GM23338 (cell line): ENCODE measurements around the gene FFAR2. TPM values are rescaled to one million over a fixed set of nuclear protein-coding genes. Genes with fewer than 3 reads are reported as not detected.

Source experiments
- ATAC-seq: fragments of 200-7000 bp; cut with Tn5 transposase; 3 replicates; pipeline ENCODE4 v1.9.1; 2020
- DNase-seq: peaks from one replicate; pipeline ENCODE4 v3.0.0-alpha.2; 2015; ENCODE audit warnings: low spot score
- H2AFZ ChIP-seq: fragments of 200-600 bp; sonication (generic); 2 replicates; pipeline ENCODE4 v1.8.0; 2016; ENCODE audit warnings: antibody characterized with exemption, mild to moderate bottlenecking, moderate library complexity
- H3F3A ChIP-seq: fragments of 200-600 bp; sonication (generic); replicated peaks from 2 replicates; pipeline ENCODE4 v1.8.0; 2017; ENCODE audit warnings: antibody characterized with exemption, mixed run types, low read depth
- H3K27ac ChIP-seq: fragments of 200-600 bp; sonication (generic); 2 replicates; pipeline ENCODE4 v1.6.1; 2016; ENCODE audit warnings: low read depth
- H3K27me3 ChIP-seq: fragments of 200-600 bp; sonication (generic); 2 replicates; pipeline ENCODE4 v1.8.0; 2016; ENCODE audit warnings: mild to moderate bottlenecking, mixed run types, moderate library complexity; ENCODE audit not compliant: insufficient read depth
- H3K36me3 ChIP-seq: fragments of 200-600 bp; sonication (generic); 2 replicates; pipeline ENCODE4 v1.8.0; 2016; ENCODE audit warnings: mild to moderate bottlenecking; ENCODE audit not compliant: insufficient read depth
- H3K4me1 ChIP-seq: fragments of 200-600 bp; sonication (generic); 2 replicates; pipeline ENCODE4 v1.8.0; 2016; ENCODE audit warnings: mild to moderate bottlenecking, moderate library complexity; ENCODE audit not compliant: insufficient read depth
- H3K4me2 ChIP-seq: fragments of 200-600 bp; sonication (generic); 2 replicates; pipeline ENCODE4 v1.7.1; 2017; ENCODE audit warnings: mixed run types
- H3K4me3 ChIP-seq: fragments of 200-600 bp; sonication (generic); 2 replicates; pipeline ENCODE4 v1.6.1; 2016; ENCODE audit warnings: mixed run types
- H3K79me2 ChIP-seq: fragments of 200-600 bp; sonication (generic); replicated peaks from 2 replicates; pipeline ENCODE4 v1.8.0; 2017; ENCODE audit warnings: mild to moderate bottlenecking; ENCODE audit not compliant: insufficient read depth
- H3K9me2 ChIP-seq: fragments of 200-600 bp; sonication (generic); 2 replicates; pipeline ENCODE4 v1.8.0; 2017; ENCODE audit not compliant: insufficient read depth
- H4K20me1 ChIP-seq: fragments of 200-600 bp; sonication (generic); replicated peaks from 2 replicates; pipeline ENCODE4 v1.8.0; 2017; ENCODE audit warnings: mild to moderate bottlenecking; ENCODE audit not compliant: insufficient read depth
- H3K27ac Mint-ChIP-seq: 2 replicates; pipeline ENCODE4 v1.8.0; 2020; ENCODE audit warnings: inconsistent platforms, mild to moderate bottlenecking, moderate library complexity, mixed read lengths
- H3K27me3 Mint-ChIP-seq: 3 replicates; pipeline ENCODE4 v1.8.0; 2022; ENCODE audit warnings: low read depth, mild to moderate bottlenecking, moderate library complexity, mixed read lengths, inconsistent platforms; ENCODE audit not compliant: insufficient read depth, poor library complexity
- H3K36me3 Mint-ChIP-seq: 3 replicates; pipeline ENCODE4 v1.8.0; 2021; ENCODE audit warnings: low read depth, mild to moderate bottlenecking, inconsistent platforms, moderate library complexity, mixed read lengths
- H3K4me1 Mint-ChIP-seq: 3 replicates; pipeline ENCODE4 v1.8.0; 2020; ENCODE audit warnings: mild to moderate bottlenecking, inconsistent platforms, mixed read lengths
- H3K4me3 Mint-ChIP-seq: 3 replicates; pipeline ENCODE4 v1.8.0; 2021; ENCODE audit warnings: moderate library complexity, mild to moderate bottlenecking, inconsistent platforms, mixed read lengths
- H3K9me3 Mint-ChIP-seq: 3 replicates; pipeline ENCODE4 v1.8.0; 2020; ENCODE audit warnings: moderate library complexity, mild to moderate bottlenecking, inconsistent platforms, mixed read lengths
- CREB1 ChIP-seq: fragments of 250-450 bp; sonication (Bioruptor Pico); IDR thresholded peaks from 2 replicates; pipeline ENCODE4 v1.5.0; 2020; ENCODE audit warnings: low read depth, mild to moderate bottlenecking, moderate library complexity
- CTCF ChIP-seq, 2 experiments: fragments of 200-600 bp in 1 of 2; sonication (generic) in 1 of 2; conservative IDR thresholded peaks; 2 replicates each; pipeline versions ENCODE4 v1.5.1 to v1.6.1; 2016 to 2017; ENCODE audit warnings: antibody characterized with exemption in 2 of 2, low read depth in 2 of 2, mild to moderate bottlenecking in 2 of 2, moderate library complexity in 1 of 2
- EZH2 ChIP-seq: fragments of 200-600 bp; sonication (generic); IDR thresholded peaks from one replicate; pipeline ENCODE4 v1.8.0; 2017; ENCODE audit warnings: antibody characterized with exemption, mild to moderate bottlenecking, low read depth; ENCODE audit not compliant: unreplicated experiment
- EZH2phosphoT487 ChIP-seq: fragments of 200-600 bp; sonication (generic); IDR thresholded peaks from one replicate; pipeline ENCODE4 v1.8.1; 2018; ENCODE audit warnings: antibody characterized with exemption; ENCODE audit not compliant: unreplicated experiment
- POLR2AphosphoS5 ChIP-seq: IDR thresholded peaks from 2 replicates; pipeline ENCODE4 v1.6.1; 2016; ENCODE audit warnings: antibody characterized with exemption, low read depth
- STAT1 ChIP-seq: IDR thresholded peaks from one replicate; pipeline ENCODE4 v1.6.1; 2016; ENCODE audit warnings: antibody characterized with exemption; ENCODE audit not compliant: unreplicated experiment
- ZNF114 ChIP-seq: fragments of 250-450 bp; sonication (Bioruptor Pico); IDR thresholded peaks from 2 replicates; pipeline ENCODE4 v1.5.0; 2020; ENCODE audit warnings: mild to moderate bottlenecking, moderate library complexity
- ZNF462 ChIP-seq: fragments of 250-450 bp; sonication (Bioruptor Pico); IDR thresholded peaks from 2 replicates; pipeline ENCODE4 v1.5.0; 2020; ENCODE audit warnings: mild to moderate bottlenecking, moderate library complexity
- long read RNA-seq: library from polyadenylated mRNA; unstranded; transcript quantifications from one replicate; pipeline ENCODE4 v2.0.0, GENCODE V29; 2020; ENCODE audit not compliant: unreplicated experiment
- polyA plus RNA-seq: library from polyadenylated mRNA; unstranded; fragments of >200 nt; fragmentation: Nextera tagmentation; extraction: Ambion mirVana; gene quantifications from 2 replicates; pipeline ENCODE4 v1.2.1, GENCODE V29; 2016
- total RNA-seq: library from RNA; depleted of rRNA; stranded (reverse); fragments of >200 nt; shearing (Covaris generic); gene quantifications from 2 replicates; pipeline ENCODE4 v1.2.3, GENCODE V29; 2014; rRNA removed
- TF ChIP-seq, protein P1 (sequence below): IDR thresholded peaks from one replicate; pipeline ENCODE4 v1.6.1; 2018; ENCODE audit warnings: antibody characterized with exemption; ENCODE audit not compliant: unreplicated experiment

FFAR2 gene
- total RNA-seq, result not detected in 2 replicates
- polyA plus RNA-seq, result not detected in 2 replicates
- long read RNA-seq, result 0 reads

DNA sequence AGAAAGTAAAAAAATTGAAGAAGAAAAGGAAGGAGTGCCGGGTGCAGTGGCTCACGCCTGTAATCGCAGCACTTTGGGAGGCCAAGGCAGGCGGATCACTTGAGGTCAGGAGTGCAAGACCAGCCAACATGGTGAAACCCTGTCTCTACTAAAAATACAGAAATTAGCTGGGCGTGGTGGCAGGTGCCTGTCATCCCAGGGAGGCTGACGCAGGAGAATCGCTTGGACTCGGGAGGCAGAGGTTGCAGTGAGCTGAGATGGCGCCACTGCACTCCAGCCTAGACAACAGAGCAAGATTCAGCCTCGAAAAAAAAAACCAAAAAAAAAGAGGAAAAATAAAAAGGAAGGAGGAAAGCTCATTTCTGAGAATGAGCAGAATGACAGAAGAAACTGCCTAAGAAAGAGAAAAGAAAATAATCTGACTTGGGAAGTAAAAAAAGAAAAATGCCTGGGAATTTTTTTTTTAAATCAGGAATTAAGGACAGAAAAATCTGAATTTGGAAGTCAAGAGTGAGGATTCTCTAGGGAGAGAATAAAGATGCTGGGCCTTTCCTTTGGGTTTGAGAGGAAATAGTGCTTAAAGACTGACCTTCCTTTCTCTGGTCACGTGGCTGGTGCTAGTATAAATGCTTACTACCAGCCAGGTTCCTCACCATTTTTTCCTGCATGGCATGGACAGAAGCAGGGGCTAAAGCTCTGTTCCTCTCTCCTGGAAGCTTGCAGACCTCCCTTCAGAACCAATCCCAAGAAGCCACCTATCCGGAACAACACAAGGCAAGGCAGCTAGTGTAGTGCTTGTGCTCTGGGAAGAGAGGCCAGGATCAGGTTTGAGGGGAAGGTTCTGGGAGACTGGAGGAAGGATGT, at the start of gene FFAR2:
TSS of gene FFAR2 (plus strand) at position 652 of the 864 bp plus-strand sequence. CDS start 1,458 bp downstream, outside the sequence.
- Histone ChIP-seq H4K20me1 (no peaks in the 10 kb centered on the region), H3K9me2 (no peaks in the 10 kb centered on the region), H3K27me3 (no peaks in the 10 kb centered on the region), H3K27ac (no peak within 1 kb of the TSS), H3K79me2 (no peaks in the 10 kb centered on the region), H3K4me2 (no peak within 1 kb of the TSS), H3F3A (no peaks in the 10 kb centered on the region), H3K4me1 (no peaks in the 10 kb centered on the region; the same call in 1 of the 2 replicates), H2AFZ (peak within 1 kb of the TSS; percentile 83; the same call in 1 of the 2 replicates), H3K4me3 (no peak within 1 kb of the TSS), H3K36me3 (no peaks in the 10 kb centered on the region)
- ATAC-seq (peak; percentile 24; the same call in 1 of the 3 replicates), DNase-seq (no peak)
- no peak within 1 kb of the TSS for H3K27ac Mint-ChIP-seq
- TF ChIP-seq ZNF114 (CRISPR knock-in tag) (no peak), POLR2AphosphoS5 (no peak), STAT1 (no peak), EZH2 (no peak), CREB1 (CRISPR knock-in tag) (no peak), CTCF (conservative IDR thresholded peaks at IDR 0.05; ENCODE audit: low read depth in 2 of 2) (no peak), EZH2phosphoT487 (no peak), ZNF462 (CRISPR knock-in tag) (no peak)
- TF ChIP-seq, protein P1, sequence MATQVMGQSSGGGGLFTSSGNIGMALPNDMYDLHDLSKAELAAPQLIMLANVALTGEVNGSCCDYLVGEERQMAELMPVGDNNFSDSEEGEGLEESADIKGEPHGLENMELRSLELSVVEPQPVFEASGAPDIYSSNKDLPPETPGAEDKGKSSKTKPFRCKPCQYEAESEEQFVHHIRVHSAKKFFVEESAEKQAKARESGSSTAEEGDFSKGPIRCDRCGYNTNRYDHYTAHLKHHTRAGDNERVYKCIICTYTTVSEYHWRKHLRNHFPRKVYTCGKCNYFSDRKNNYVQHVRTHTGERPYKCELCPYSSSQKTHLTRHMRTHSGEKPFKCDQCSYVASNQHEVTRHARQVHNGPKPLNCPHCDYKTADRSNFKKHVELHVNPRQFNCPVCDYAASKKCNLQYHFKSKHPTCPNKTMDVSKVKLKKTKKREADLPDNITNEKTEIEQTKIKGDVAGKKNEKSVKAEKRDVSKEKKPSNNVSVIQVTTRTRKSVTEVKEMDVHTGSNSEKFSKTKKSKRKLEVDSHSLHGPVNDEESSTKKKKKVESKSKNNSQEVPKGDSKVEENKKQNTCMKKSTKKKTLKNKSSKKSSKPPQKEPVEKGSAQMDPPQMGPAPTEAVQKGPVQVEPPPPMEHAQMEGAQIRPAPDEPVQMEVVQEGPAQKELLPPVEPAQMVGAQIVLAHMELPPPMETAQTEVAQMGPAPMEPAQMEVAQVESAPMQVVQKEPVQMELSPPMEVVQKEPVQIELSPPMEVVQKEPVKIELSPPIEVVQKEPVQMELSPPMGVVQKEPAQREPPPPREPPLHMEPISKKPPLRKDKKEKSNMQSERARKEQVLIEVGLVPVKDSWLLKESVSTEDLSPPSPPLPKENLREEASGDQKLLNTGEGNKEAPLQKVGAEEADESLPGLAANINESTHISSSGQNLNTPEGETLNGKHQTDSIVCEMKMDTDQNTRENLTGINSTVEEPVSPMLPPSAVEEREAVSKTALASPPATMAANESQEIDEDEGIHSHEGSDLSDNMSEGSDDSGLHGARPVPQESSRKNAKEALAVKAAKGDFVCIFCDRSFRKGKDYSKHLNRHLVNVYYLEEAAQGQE, result no peak
- H3K9me3 Mint-ChIP-seq, result no peaks in the 10 kb centered on the region; the same call in 2 of the 3 replicates
- peaks cover 19% of the 10 kb centered on the region; the same call in 2 of the 3 replicates for H3K4me1 Mint-ChIP-seq
- H3K36me3 Mint-ChIP-seq, result no peaks in the 10 kb centered on the region
- peaks cover 10% of the 10 kb centered on the region for H3K27me3 Mint-ChIP-seq
- no peak within 1 kb of the TSS for H3K4me3 Mint-ChIP-seq
